ENCODE results near the gene OR8I2.

DNA sequence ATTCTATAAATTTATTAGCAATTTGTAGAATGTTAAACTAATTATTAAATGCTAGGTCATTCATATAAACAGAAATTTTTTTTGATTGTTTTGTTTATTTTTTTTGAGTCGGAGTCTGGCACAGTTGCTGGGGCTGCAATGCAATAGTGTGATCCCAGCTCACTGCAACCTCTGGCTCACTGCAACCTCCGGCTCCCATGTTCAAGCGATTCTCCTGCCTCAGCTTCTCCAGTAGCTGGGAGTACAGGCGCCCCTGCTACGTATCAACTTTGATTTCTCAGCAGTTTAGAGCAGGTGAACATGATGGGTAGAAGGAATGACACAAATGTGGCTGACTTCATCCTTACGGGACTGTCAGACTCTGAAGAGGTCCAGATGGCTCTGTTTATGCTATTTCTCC lies 29.0 kb downstream of the OR8I2 start, which contains the start of gene OR8H3:
- TF ChIP-seq, protein P1, sequence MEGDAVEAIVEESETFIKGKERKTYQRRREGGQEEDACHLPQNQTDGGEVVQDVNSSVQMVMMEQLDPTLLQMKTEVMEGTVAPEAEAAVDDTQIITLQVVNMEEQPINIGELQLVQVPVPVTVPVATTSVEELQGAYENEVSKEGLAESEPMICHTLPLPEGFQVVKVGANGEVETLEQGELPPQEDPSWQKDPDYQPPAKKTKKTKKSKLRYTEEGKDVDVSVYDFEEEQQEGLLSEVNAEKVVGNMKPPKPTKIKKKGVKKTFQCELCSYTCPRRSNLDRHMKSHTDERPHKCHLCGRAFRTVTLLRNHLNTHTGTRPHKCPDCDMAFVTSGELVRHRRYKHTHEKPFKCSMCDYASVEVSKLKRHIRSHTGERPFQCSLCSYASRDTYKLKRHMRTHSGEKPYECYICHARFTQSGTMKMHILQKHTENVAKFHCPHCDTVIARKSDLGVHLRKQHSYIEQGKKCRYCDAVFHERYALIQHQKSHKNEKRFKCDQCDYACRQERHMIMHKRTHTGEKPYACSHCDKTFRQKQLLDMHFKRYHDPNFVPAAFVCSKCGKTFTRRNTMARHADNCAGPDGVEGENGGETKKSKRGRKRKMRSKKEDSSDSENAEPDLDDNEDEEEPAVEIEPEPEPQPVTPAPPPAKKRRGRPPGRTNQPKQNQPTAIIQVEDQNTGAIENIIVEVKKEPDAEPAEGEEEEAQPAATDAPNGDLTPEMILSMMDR (IDR thresholded peaks at IDR 0.05), result no peak
- TF ChIP-seq, protein P2, sequence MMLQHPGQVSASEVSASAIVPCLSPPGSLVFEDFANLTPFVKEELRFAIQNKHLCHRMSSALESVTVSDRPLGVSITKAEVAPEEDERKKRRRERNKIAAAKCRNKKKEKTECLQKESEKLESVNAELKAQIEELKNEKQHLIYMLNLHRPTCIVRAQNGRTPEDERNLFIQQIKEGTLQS (CRISPR knock-in tag; conservative IDR thresholded peaks at IDR 0.05), result no peak
- TF ChIP-seq NR2C2 (CRISPR knock-in tag; IDR thresholded peaks at IDR 0.05) (no peak), JUN (CRISPR knock-in tag; IDR thresholded peaks at IDR 0.05) (no peak), USF1 (CRISPR knock-in tag; IDR thresholded peaks at IDR 0.05) (no peak), TCF7 (CRISPR knock-in tag; IDR thresholded peaks at IDR 0.05; ENCODE audit: low read depth) (no peak), ZNF121 (CRISPR knock-in tag; IDR thresholded peaks at IDR 0.05) (no peak), STAT6 (CRISPR knock-in tag; conservative IDR thresholded peaks at IDR 0.05; ENCODE audit: low read depth) (no peak), ZNF396 (CRISPR knock-in tag; IDR thresholded peaks at IDR 0.05; ENCODE audit: borderline replicate concordance) (no peak)
- TF ChIP-seq, protein P3, sequence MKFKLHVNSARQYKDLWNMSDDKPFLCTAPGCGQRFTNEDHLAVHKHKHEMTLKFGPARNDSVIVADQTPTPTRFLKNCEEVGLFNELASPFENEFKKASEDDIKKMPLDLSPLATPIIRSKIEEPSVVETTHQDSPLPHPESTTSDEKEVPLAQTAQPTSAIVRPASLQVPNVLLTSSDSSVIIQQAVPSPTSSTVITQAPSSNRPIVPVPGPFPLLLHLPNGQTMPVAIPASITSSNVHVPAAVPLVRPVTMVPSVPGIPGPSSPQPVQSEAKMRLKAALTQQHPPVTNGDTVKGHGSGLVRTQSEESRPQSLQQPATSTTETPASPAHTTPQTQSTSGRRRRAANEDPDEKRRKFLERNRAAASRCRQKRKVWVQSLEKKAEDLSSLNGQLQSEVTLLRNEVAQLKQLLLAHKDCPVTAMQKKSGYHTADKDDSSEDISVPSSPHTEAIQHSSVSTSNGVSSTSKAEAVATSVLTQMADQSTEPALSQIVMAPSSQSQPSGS (CRISPR knock-in tag; IDR thresholded peaks at IDR 0.05; ENCODE audit: borderline replicate concordance, low read depth), result no peak
- TF ChIP-seq, protein P4, sequence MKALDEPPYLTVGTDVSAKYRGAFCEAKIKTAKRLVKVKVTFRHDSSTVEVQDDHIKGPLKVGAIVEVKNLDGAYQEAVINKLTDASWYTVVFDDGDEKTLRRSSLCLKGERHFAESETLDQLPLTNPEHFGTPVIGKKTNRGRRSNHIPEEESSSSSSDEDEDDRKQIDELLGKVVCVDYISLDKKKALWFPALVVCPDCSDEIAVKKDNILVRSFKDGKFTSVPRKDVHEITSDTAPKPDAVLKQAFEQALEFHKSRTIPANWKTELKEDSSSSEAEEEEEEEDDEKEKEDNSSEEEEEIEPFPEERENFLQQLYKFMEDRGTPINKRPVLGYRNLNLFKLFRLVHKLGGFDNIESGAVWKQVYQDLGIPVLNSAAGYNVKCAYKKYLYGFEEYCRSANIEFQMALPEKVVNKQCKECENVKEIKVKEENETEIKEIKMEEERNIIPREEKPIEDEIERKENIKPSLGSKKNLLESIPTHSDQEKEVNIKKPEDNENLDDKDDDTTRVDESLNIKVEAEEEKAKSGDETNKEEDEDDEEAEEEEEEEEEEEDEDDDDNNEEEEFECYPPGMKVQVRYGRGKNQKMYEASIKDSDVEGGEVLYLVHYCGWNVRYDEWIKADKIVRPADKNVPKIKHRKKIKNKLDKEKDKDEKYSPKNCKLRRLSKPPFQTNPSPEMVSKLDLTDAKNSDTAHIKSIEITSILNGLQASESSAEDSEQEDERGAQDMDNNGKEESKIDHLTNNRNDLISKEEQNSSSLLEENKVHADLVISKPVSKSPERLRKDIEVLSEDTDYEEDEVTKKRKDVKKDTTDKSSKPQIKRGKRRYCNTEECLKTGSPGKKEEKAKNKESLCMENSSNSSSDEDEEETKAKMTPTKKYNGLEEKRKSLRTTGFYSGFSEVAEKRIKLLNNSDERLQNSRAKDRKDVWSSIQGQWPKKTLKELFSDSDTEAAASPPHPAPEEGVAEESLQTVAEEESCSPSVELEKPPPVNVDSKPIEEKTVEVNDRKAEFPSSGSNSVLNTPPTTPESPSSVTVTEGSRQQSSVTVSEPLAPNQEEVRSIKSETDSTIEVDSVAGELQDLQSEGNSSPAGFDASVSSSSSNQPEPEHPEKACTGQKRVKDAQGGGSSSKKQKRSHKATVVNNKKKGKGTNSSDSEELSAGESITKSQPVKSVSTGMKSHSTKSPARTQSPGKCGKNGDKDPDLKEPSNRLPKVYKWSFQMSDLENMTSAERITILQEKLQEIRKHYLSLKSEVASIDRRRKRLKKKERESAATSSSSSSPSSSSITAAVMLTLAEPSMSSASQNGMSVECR (CRISPR knock-in tag; IDR thresholded peaks at IDR 0.05; ENCODE audit: borderline replicate concordance), result no peak
